ENCODE results near the gene ACYP2.
A peak's percentile ranks its signal among the peaks of the same experiment; 100 is the strongest.

ACYP2 gene

DNA sequence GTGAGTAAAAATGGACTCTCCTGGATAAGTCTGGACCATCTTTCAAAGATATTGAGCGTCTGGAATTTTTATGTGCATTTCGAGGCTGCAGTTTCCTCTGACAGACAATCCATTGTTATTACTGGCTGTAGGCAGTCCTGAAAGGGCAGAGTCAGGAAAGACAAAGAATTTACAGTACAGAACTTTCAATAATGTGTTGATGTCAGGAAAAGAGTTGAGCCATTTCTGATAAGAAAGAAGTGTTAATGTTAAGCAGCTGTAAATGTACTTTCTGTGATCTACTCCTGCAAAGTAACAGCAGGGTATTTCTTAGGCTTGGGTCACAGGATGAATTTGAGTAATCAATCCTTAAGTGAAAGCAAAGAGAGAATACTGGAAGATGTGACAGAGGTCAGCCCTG, 110.8 kb downstream of the ACYP2 start:
- Histone ChIP-seq H3K4me1 (ENCODE audit: insufficient read depth, insufficient read length) (no peaks in the 10 kb centered on the region), H3K36me3 (ENCODE audit: insufficient read depth, insufficient read length, low read length) (no peaks in the 10 kb centered on the region), H3K9me3 (ENCODE audit: insufficient read depth, low read length) (no peaks in the 10 kb centered on the region; the same call in 1 of the 2 replicates), H3K27me3 (ENCODE audit: insufficient read depth, insufficient read length) (no peaks in the 10 kb centered on the region), H3K9ac (ENCODE audit: insufficient read length, low read depth) (no peak overlapping the region), H3K4me3 (ENCODE audit: insufficient read length, low read depth) (no peak overlapping the region)
- TF ChIP-seq SUZ12 (IDR thresholded peaks at IDR 0.05; ENCODE audit: extremely low read depth, insufficient read depth, insufficient read length) (no peak), YY1 (IDR thresholded peaks at IDR 0.05; ENCODE audit: insufficient read depth, insufficient read length) (no peak), ZNF274 (IDR thresholded peaks at IDR 0.05; ENCODE audit: low read depth, low read length) (no peak)
- DNase-seq (ENCODE audit: low read depth, low spot score) = no peak

DNA sequence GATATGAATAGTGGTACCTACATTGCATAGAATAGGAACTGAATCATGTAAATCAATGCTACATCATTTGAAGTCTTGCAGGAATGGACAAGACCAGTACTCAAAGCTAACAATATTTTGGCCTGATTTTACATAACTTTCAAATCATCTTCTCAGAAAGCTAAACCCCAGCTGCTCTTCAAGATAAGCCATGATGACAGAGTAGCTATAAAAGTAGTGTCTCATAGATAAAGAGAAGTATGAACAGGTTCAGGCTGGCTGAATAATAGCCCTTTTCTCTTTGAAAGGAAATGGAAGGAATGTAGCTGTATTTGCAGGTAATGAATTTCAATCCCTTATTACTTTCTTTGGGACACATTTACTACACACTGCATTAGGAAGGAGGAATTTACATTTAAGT, 112.4 kb downstream of the ACYP2 start:
- DNase-seq (ENCODE audit: low read depth, low spot score) = no peak
- TF ChIP-seq ZNF274 (IDR thresholded peaks at IDR 0.05; ENCODE audit: low read depth, low read length) (no peak), SUZ12 (IDR thresholded peaks at IDR 0.05; ENCODE audit: extremely low read depth, insufficient read depth, insufficient read length) (no peak), YY1 (IDR thresholded peaks at IDR 0.05; ENCODE audit: insufficient read depth, insufficient read length) (no peak)
- H3K4me1 ChIP-seq (ENCODE audit: insufficient read depth, insufficient read length) = no peaks in the 10 kb centered on the region
- H3K36me3 ChIP-seq (ENCODE audit: insufficient read depth, insufficient read length, low read length) = no peaks in the 10 kb centered on the region
- H3K27me3 ChIP-seq (ENCODE audit: insufficient read depth, insufficient read length) = no peaks in the 10 kb centered on the region
- no peaks in the 10 kb centered on the region; the same call in 1 of the 2 replicates for H3K9me3 ChIP-seq (ENCODE audit: insufficient read depth, low read length)
- no peak overlapping the region for H3K4me3 ChIP-seq (ENCODE audit: insufficient read length, low read depth)
- H3K9ac ChIP-seq (ENCODE audit: insufficient read length, low read depth) = no peak overlapping the region

DNA sequence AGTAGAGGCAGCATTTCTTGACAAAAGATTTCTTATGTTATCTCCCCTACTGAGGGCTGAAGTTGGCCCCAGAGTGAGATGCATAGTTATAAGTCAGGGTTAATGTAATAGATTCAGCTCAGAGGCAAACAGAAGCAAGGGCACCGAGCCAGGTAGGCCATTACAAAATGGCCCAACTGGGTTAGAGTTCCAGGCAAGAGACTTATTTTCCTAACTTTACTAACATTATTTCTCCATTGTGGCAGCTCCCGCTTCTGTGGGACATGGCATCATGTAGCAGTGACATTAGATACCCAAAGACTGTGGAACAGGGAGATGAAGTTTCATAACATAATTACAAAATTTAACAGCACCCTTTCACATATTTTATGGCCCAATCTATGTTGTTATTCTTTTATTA, 113.5 kb downstream of the ACYP2 start:
- H3K9ac ChIP-seq (ENCODE audit: insufficient read length, low read depth) = no peak overlapping the region
- H3K9me3 ChIP-seq (ENCODE audit: insufficient read depth, low read length) = no peaks in the 10 kb centered on the region; the same call in 1 of the 2 replicates
- H3K4me3 ChIP-seq (ENCODE audit: insufficient read length, low read depth) = no peak overlapping the region
- no peaks in the 10 kb centered on the region for H3K27me3 ChIP-seq (ENCODE audit: insufficient read depth, insufficient read length)
- H3K4me1 ChIP-seq (ENCODE audit: insufficient read depth, insufficient read length) = no peaks in the 10 kb centered on the region
- no peak for DNase-seq (ENCODE audit: low read depth, low spot score)
- no peak for TF ChIP-seq ZNF274 (IDR thresholded peaks at IDR 0.05; ENCODE audit: low read depth, low read length)
- no peak for TF ChIP-seq SUZ12 (IDR thresholded peaks at IDR 0.05; ENCODE audit: extremely low read depth, insufficient read depth, insufficient read length)
- no peak for TF ChIP-seq YY1 (IDR thresholded peaks at IDR 0.05; ENCODE audit: insufficient read depth, insufficient read length)
- no peaks in the 10 kb centered on the region for H3K36me3 ChIP-seq (ENCODE audit: insufficient read depth, insufficient read length, low read length)

DNA sequence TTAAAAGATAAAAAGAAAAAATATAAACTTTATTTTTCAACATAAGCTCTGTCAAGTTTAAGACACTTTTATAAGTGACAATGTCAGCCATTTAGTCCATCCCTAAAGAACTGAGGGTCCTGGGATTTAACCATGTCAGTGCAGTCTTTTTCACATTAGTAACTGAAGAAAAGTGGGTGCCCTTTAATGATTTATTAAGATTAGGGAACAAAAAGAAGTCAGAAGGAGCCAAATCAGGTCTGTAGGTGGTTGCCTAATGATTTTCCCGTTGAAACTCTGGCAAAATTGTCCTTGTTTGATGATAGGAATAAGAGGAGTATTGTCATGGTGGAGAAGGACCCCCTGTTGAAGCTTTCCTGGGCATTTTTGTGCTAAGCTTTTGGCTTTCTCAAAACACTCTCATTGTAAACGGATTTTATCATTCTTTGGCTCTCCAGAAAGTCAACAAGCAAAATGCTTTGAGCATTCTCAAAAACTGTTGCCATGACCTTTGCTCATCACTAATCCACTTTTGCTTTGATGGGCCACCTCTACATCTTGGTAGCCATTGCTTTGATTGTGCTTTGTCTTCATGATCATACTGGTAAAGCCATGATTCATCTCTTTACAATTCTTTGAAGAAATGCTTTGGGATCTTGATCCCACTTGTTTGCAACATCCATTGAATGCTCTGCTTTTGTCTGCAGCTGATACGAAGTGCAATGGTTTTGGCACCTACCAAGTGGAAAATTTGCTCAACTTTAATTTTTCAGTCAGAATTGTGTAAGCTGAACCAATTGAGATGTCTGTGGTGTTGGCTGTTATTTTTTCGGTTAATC, 118.6 kb downstream of the ACYP2 start:
- H3K36me3 ChIP-seq (ENCODE audit: insufficient read depth, insufficient read length, low read length) = no peaks in the 10 kb centered on the region
- H3K9ac ChIP-seq (ENCODE audit: insufficient read length, low read depth) = no peak overlapping the region
- no peak for DNase-seq (ENCODE audit: low read depth, low spot score)
- no peaks in the 10 kb centered on the region for H3K9me3 ChIP-seq (ENCODE audit: insufficient read depth, low read length)
- H3K4me1 ChIP-seq (ENCODE audit: insufficient read depth, insufficient read length) = no peaks in the 10 kb centered on the region
- H3K27me3 ChIP-seq (ENCODE audit: insufficient read depth, insufficient read length) = no peaks in the 10 kb centered on the region
- H3K4me3 ChIP-seq (ENCODE audit: insufficient read length, low read depth) = no peak overlapping the region
- TF ChIP-seq SUZ12 (IDR thresholded peaks at IDR 0.05; ENCODE audit: extremely low read depth, insufficient read depth, insufficient read length) (no peak), ZNF274 (IDR thresholded peaks at IDR 0.05; ENCODE audit: low read depth, low read length) (no peak), YY1 (IDR thresholded peaks at IDR 0.05; ENCODE audit: insufficient read depth, insufficient read length) (no peak)

DNA sequence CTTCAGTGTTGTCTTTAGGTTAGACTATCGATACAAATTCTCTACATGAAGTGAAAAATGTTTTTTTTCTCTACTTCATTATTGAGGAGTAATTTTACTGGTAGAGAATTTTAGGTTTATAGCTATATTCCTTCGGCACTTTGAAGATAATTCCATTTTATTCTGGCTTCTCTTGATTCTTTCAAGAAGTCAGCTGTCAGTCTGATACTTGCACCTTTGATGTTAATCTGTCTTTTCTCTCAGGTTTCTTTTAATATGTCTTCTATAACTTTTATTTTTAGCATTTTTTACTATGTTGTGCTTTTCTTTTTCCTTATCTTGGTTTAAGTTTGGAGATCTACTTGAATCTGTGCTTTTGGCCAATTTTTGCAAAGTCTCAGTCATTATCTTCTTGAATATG, 122.0 kb downstream of the ACYP2 start:
- DNase-seq (ENCODE audit: low read depth, low spot score) = no peak
- Histone ChIP-seq H3K36me3 (ENCODE audit: insufficient read depth, insufficient read length, low read length) (no peaks in the 10 kb centered on the region), H3K9ac (ENCODE audit: insufficient read length, low read depth) (no peak overlapping the region), H3K9me3 (ENCODE audit: insufficient read depth, low read length) (no peaks in the 10 kb centered on the region), H3K4me3 (ENCODE audit: insufficient read length, low read depth) (no peak overlapping the region), H3K27me3 (ENCODE audit: insufficient read depth, insufficient read length) (no peaks in the 10 kb centered on the region), H3K4me1 (ENCODE audit: insufficient read depth, insufficient read length) (no peaks in the 10 kb centered on the region)
- TF ChIP-seq SUZ12 (IDR thresholded peaks at IDR 0.05; ENCODE audit: extremely low read depth, insufficient read depth, insufficient read length) (no peak), ZNF274 (IDR thresholded peaks at IDR 0.05; ENCODE audit: low read depth, low read length) (no peak), YY1 (IDR thresholded peaks at IDR 0.05; ENCODE audit: insufficient read depth, insufficient read length) (no peak)

DNA sequence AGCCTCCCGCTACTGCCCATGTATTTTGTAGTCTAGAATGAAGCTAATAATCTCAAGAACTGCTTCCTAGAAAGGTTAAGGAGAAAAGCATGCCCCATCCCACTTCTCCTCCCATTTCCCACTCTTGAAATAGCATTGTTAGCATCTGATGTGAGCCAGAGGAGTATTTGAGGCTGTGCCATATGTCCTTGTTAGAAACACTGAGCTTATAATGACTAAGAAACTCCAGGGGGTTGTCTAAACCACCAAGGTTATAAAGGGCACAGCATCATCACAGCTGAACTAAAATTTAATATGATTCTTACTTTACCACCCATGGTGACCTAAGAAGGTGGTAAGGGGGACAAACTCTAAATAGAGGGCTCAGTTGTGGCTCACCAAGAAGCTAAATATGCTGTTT, 124.0 kb downstream of the ACYP2 start:
- H3K27me3 ChIP-seq (ENCODE audit: insufficient read depth, insufficient read length) = no peaks in the 10 kb centered on the region
- TF ChIP-seq SUZ12 (IDR thresholded peaks at IDR 0.05; ENCODE audit: extremely low read depth, insufficient read depth, insufficient read length) (no peak), ZNF274 (IDR thresholded peaks at IDR 0.05; ENCODE audit: low read depth, low read length) (no peak), YY1 (IDR thresholded peaks at IDR 0.05; ENCODE audit: insufficient read depth, insufficient read length) (no peak)
- H3K36me3 ChIP-seq (ENCODE audit: insufficient read depth, insufficient read length, low read length) = no peaks in the 10 kb centered on the region
- H3K9ac ChIP-seq (ENCODE audit: insufficient read length, low read depth) = no peak overlapping the region
- H3K4me3 ChIP-seq (ENCODE audit: insufficient read length, low read depth) = no peak overlapping the region
- no peaks in the 10 kb centered on the region for H3K4me1 ChIP-seq (ENCODE audit: insufficient read depth, insufficient read length)
- H3K9me3 ChIP-seq (ENCODE audit: insufficient read depth, low read length) = no peaks in the 10 kb centered on the region
- no peak for DNase-seq (ENCODE audit: low read depth, low spot score)

DNA sequence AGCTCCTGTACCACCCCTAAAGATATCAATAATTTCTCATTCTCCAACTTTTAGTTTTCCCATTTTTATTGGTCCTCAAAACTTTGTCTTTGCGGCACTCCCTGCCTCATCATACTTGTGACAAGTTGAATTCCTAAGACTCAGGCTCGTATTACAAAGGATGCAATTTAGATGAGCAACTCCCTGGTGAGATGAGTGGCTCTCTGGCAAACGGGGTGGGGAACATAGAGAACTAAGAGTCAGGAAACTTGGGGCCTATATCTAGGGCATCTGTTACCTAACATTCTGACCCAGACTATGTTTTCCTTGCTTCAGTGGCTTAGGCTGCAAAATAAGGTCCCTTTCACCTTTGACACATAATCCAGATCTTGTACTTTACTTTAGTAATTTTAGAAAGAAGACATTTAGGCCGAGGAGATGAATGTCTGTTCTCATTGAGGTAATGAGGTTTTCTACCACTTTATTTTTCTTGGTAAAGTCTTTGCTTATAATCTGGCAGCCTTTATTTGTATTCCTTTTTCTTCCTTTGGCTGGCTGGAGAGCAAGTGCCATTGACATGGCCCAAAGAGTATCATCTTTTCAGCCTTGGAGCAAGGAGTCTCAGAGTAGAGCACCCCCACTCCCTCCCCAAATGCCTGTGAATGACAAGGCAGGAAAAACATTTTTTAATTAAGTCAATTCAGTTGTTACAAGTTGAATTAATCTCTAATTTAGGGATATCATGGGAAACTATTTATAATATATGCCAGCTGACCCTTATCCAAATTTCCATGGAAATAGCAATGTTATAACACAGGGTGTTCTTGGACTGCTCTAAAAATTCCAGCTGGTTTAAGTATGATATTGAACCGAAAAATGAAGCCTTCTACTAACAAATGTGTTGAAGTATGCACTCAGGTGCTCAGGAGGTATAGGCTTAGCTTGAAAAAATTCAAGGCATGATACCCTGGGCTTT, 125.4 kb downstream of the ACYP2 start:
- no peaks in the 10 kb centered on the region for H3K4me1 ChIP-seq (ENCODE audit: insufficient read depth, insufficient read length)
- no peaks in the 10 kb centered on the region for H3K9me3 ChIP-seq (ENCODE audit: insufficient read depth, low read length)
- no peaks in the 10 kb centered on the region for H3K27me3 ChIP-seq (ENCODE audit: insufficient read depth, insufficient read length)
- TF ChIP-seq SUZ12 (IDR thresholded peaks at IDR 0.05; ENCODE audit: extremely low read depth, insufficient read depth, insufficient read length) (no peak), ZNF274 (IDR thresholded peaks at IDR 0.05; ENCODE audit: low read depth, low read length) (no peak), YY1 (IDR thresholded peaks at IDR 0.05; ENCODE audit: insufficient read depth, insufficient read length) (no peak)
- no peak overlapping the region for H3K4me3 ChIP-seq (ENCODE audit: insufficient read length, low read depth)
- H3K36me3 ChIP-seq (ENCODE audit: insufficient read depth, insufficient read length, low read length) = no peaks in the 10 kb centered on the region
- peak; percentile 15 for DNase-seq (ENCODE audit: low read depth, low spot score)
- H3K9ac ChIP-seq (ENCODE audit: insufficient read length, low read depth) = no peak overlapping the region

All from NT2/D1 (cell line).